NK-92 (cell line): ENCODE data around the gene TRMT10B.
"Not testable (repeated sequence)": the region's sequence is repeated elsewhere in the genome, so short reads cannot be mapped to it uniquely, and the experiment has no call there.

ENCODE experiments used
- DNase-seq: peaks from one replicate; lab custom pipeline; 2025; ENCODE audit not compliant: unreplicated experiment; lab: John Stamatoyannopoulos, UW

TRMT10B gene

DNA sequence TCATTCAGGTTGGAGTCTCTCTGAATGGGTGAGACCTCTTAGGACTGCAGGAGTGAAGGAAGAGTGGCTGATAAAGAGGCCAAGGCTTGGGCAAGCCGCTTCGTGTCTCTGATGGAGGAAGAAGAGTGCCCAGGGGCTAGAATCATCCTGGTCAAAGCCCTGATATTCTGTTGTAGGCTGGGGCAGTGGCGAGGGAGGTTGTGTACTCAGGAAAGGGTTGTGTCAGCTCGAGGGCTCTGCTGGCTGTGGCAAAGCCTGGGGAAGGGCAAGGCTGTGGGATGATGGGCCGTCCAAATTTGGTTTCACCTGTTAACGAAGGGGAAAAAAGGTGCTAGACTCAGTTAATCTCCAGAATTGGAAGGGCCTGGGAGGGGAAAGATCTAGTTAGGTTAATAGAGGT lies 2.4 kb upstream of the TRMT10B start:
- no peak for DNase-seq

- not testable (repeated sequence) for DNase-seq
These were observed 1.9 kb upstream of the TRMT10B start for GRCh38 chr9:37751704-37752103.

DNA sequence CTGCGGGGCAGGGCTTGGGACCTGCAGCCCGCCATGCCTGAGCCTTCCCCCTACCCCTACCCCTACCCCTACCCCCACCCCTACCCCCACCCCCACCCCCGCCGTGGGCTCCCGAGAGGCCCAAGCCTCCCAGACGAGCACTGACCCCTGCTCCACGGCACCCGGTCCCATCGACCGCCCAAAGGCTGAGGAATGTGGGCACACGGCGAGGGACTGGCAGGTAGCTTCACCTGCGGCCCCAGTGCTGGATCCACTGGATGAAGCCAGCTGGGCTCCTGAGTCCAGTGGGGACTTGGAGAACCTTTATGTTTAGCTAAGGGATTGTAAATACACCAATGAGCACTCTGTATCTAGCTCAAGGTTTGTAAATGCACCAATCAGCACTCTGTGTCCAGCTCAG lies 1.5 kb upstream of the TRMT10B start:
- DNase-seq = not testable (repeated sequence)

DNA sequence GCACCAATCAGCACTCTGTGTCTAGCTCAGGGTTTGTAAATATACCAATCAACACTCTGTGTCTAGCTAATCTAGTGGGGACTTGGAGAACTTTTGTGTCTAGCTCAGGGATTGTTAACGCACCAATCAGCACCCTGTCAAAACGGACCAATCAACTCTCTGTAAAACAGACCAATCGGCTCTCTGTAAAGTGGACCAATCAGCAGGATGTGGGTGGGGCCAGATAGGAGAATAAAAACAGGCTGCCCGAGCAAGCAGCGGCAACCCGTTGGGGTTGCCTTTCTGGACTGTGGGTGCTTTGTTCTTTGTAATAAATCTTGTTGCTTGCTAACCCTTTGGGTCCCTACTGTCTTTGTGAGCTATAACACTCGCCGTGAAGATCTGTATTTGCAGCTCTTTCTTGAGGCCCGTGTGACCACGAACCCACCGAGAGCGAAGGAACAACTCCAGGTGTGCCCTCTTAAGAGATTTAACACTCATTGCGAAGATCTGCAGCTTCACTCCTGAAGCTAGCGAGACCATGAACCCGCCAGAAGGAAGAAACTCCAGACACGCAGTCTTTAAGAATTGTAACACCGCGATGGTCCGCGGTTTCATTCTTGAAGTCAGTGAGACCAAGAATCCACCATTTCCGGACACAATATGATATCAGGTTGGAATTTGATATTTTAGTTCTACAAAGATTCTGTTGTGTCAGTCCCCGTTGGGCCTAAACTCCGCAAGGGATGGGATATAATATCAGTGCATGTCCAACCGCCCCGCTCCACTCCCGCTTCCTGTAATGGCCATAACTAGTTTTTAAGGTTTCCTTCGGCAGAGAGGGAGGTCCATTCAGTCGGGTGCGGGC lies 740 bp upstream of the TRMT10B start:
- DNase-seq = no peak

- no peak for DNase-seq
These were observed 5.1 kb downstream of the TRMT10B start for GRCh38 chr9:37758747-37759146.

GRCh38 chr9:37760416-37761161 lies 7.0 kb downstream of the TRMT10B start:
- DNase-seq = no peak

DNA sequence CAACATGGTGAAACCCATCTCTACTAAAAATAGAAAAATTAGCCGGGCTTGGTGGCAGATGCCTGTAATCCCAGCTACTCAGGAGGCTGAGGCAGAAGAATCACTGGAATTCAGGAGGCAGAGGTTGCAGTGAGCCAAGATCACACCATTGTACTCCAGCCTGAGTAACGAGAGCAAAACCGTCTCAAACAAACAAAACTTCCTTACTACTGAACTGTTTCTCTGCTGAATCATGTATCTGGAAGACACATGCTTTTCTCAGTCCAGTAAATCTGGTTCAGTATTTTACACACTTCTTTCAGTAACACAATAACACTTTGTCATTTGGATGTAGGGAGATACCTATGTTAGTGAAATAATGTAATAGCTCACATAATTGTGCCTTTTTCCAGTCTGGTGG lies 7.9 kb downstream of the TRMT10B start:
- DNase-seq = no peak

GRCh38 chr9:37765263-37765662 lies 11.7 kb downstream of the TRMT10B start:
- not testable (repeated sequence) for DNase-seq

DNA sequence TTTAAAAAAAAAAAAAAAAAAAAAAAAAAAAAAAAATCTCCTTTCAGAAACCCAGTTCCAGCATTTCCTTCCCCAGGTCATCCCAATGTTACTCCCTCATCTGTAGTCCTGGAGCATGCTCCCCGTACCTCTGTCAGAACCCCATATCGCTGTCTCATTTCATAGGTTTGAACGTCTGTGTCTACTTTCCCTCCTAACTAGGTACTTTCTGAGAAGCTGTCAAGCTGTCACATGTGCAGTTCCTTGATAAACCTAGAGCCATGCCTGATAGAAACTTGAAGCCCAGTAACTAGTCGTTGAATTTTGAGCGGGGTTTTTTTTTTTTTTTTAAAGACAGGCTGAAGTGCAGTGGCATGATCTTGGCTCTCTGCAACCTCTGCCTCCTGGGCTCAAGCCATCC lies 15.7 kb downstream of the TRMT10B start:
- no peak for DNase-seq

- no peak for DNase-seq
These were observed 16.4 kb downstream of the TRMT10B start for GRCh38 chr9:37769995-37770394.

- DNase-seq = no peak
These were observed 21.8 kb downstream of the TRMT10B start for GRCh38 chr9:37775216-37775919.

DNA sequence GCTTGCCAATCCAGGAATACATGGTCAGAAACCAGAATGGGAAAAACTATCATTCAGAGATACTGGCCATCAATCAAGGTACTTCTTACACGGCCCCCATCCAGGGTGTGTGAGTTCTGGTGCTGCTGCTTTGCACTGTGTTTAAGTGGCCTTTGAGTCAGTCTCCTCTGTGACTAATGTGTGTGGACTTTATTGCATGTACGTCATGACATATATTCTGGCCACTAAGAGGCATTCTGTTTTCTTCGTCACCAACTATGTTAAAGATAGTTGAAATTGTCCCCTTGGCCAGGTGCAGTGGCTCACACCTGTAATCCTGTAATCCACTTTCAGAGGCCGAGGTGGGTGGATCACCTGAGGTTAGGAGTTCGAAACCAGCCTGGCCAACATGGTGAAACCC lies 22.7 kb downstream of the TRMT10B start:
- DNase-seq = no peak

DNA sequence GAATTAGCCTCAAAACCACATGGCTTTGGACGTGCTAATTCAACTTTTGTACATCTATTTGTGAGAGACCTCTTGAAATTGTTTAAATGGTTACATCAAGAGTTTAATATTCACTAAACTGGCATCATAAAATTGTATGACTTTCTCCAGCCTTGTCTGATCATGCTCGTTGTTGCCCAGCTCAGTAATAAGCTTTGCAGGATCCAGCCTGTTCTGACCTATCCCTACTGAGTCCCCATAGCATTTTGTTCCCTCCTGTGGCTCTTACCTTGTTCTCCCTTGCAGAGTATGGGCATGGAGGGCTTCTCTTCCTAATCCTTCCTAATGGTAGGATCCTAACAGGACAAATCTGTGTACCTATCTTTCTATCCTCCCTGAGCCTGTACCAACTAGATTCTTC lies 24.9 kb downstream of the TRMT10B start:
- DNase-seq = no peak

- DNase-seq = no peak
These were observed 30.6 kb downstream of the TRMT10B start for GRCh38 chr9:37784291-37784615.

GRCh38 chr9:37784616-37785483 lies 31.2 kb downstream of the TRMT10B start, which contains the start of gene EXOSC3:
Gene EXOSC3, minus strand, starts transcription at chr9:37785064. Its CDS starts 20 bp downstream, at chr9:37785044.
- DNase-seq = no peak

GRCh38 chr9:37787059-37787458 lies 33.5 kb downstream of the TRMT10B start:
- no peak for DNase-seq

DNA sequence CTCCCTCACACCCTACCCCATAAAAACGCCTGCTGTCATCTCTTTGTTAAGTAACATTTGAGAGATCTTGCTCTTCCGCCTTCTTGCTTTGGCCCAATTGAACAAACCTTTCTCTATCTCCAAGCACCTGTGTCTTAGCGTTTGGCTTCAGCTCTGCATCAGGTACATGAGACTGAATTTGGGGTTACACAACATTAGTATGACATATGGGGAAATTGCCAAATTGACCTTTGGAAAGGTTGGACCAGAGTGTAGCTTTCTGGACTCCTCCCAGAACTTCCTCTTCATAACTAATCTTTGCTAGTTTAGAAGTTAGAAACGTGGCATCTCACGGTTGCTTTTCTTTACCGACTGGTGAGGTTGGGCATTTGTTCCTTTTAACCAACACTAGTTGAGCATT lies 34.7 kb downstream of the TRMT10B start:
- DNase-seq = no peak

- DNase-seq = no peak
These were observed 36.5 kb downstream of the TRMT10B start for GRCh38 chr9:37790096-37790495.

- DNase-seq = no peak
These were observed 38.5 kb downstream of the TRMT10B start for GRCh38 chr9:37792122-37792521.

- DNase-seq = no peak
These were observed 42.6 kb downstream of the TRMT10B start for GRCh38 chr9:37796232-37796631.

DNA sequence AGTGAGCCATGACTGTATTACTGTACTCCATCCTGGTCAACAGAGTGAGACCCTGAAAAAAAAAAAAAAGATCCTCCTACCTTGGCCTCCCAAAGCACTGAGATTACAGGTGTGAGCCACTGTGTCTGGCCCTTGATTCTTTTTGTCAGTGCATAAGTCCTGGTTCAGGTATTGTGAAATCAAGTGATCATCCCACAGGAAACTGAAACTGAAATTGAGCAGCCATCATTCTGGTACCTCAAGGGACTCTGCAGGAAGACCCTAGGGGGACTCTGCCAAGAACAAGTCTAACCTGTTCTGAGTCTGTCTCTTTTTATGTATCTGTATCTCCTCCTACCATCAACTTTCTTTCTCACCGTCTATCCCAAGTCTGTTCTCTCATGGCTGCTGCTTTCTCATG lies 45.1 kb downstream of the TRMT10B start:
- DNase-seq = no peak
